GM21423 (cell line): Measurements from ENCODE around the gene SLCO2A1.

Experiments used
- ATAC-seq: cut with Tn5 transposase; IDR thresholded peaks from one replicate; pipeline ENCODE4 v1.9.1; 2021; ENCODE audit warnings: mild to moderate bottlenecking, moderate library complexity; ENCODE audit not compliant: unreplicated experiment

SLCO2A1 gene

DNA sequence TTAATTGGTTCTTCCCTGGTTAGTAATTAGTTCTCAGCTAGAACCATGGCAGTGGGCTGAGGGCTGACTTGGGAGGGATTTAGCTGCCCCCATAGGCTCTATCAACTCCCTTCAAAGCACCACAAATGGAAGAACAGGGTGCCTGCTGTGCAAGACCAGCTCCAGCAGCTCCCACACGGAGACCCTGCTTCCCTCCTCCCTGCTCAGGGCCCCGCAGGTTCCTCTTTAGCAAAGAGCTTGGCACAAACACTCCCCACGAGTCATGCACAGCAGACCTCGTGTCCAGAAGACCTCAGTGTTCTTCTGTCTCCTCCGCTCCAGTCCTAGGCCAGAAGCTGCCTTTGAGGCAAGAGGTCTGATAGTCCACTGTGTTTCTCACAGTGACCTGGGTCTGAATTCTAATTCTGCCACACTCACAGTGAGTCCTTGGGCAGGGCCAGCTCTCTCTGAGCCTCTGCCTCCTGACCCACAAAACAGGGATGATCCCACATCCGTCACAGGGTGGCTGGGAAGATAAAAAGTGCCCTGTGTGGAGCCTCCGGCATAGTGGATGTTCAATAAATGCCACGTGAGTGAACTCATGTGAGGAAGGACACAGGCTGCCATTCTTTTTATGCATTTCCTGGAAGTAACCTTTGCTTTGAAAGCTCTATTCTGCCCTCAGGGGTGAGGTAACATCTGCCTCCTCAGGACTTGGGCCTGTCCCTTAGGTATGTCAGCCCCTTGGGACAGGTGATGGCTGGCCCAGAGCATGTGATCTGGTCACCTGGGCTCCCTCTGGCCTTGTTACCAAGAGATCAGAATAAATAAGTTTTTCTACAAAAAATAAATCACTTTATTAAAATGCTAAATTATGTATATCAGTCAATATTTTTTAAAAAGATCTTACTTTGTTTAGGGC lies 141.7 kb downstream of the SLCO2A1 start:
- no peak for ATAC-seq

GRCh38 chr3:133887074-133887802 lies 142.5 kb downstream of the SLCO2A1 start:
- no peak for ATAC-seq

- no peak for ATAC-seq
Measured at GRCh38 chr3:133886031-133886722, 143.5 kb downstream of the SLCO2A1 start.

DNA sequence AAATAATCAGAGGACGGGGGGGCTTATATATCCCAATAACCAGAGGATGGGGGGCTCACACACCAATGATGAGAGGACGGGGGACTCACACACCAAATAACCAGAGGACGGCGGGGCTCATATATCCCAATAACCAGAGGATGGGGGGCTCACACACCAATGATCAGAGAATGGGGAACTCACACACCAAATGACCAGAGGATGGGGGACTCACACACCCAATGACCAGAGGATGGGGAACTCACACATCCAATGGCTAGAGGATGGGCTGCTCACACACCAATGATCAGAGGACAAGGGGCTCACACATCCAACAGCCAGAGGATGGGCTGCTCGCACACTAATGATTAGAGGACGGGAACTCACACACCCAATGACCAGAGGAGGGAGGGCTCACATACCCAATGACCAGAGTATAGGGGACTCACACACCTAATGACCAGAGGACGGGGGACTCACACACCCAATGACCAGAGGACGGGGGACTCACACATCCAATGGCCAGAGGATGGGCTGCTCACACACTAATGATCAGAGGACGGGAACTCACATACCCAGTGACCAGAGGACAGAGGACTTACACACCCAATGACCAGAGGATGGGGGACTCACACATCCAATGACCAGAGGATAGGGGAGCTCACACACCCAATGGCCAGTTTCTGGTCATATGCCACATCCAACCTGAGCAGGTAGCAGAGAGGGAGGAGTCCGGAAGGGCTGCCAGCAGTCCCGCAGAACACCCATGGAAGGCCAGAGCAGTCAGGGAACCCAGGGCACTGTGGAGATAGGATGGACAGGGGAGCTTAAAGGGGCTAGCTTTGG lies 144.6 kb downstream of the SLCO2A1 start:
- no peak for ATAC-seq

DNA sequence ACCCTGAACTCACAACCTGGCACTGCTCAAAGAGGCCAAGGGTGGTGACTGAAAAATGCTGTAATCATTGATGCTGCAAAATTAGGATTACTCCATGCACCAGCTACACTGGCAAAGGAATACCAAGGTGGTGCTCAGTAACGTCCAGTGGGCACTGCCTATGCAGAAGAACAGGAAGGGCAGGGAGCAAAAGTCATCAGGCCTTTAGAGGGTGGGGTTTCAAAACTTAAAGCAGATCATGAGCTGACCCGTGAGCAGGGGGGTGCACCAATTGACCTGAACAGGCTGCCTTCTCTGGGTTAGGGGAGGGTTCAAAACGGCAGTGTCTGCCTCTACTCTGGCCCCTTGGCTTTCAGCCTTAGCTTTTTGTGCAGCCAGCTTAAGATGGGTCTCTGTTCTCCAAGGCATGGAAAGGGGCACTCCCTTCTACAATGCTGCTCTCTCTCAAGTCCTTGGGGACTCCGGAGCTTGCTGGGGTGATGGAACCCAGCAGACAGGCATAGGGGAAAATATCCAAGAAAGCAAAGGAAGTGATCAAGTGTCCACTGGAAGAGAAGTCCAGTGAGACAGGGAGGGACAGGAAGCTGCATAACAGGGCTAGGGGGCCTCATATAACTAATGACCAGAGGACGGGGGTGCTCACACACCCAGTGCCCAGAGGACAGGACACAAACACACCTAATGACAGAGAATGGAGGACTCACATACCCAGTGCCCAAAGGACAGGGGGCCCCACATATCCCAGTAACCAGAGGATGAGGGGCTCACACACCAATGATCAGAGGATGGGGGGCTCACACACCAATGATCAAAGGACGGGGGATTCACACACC lies 145.5 kb downstream of the SLCO2A1 start:
- ATAC-seq = no peak

DNA sequence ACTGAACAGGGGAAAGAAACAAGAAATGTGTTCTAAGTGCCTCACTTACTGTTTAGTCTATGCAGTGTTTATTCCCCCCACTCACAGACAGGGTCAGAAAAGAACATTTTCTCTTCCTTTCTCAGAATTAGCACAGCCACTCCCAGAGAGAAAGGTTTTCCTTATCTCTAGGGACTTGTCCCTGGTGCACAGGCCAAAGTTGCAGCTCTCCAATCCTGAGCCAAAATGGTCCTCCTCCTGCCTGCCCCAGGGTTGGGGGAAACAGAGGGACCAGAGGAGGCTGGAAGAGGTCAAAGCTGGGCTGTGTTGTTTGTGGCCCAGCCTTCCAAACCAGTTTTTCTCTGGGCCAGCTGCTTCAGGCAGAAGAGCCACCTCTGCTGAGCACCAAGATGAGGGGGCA lies 146.1 kb downstream of the SLCO2A1 start:
- ATAC-seq = no peak

DNA sequence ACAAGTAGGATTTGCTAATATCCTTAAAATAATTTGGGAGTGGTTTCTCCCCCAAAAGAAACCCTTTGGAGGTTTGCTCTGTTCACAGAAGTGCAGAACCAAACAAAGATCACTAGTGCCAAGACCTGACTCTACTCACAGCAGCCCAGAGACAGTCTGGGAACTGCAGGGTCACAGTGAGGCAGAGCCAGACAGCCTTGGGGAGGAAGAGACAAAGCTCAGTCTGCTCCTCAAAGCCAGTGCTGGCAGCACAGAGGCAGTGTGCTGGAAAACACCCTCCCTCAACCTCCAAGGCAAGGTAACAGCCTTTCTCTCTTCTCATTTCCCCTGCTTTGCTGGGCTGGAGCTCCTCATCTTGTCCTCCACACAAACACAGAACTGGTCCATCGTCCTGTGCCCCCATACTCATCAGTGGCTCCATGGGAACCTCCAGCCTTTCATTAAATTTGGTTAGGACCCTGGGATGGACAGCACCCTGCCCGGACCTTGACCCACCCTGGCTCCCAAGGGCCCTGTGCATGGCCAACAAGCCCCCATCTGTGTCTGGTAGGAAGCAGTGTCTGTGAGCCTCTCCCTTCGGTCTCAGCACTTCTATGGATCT lies 146.6 kb downstream of the SLCO2A1 start:
- ATAC-seq = no peak

- ATAC-seq = no peak
Measured at GRCh38 chr3:133881939-133882825, 147.5 kb downstream of the SLCO2A1 start.

- ATAC-seq = no peak
Measured at GRCh38 chr3:133881492-133881891, 148.2 kb downstream of the SLCO2A1 start.

- ATAC-seq = no peak
Measured at GRCh38 chr3:133880886-133881455, 148.8 kb downstream of the SLCO2A1 start.

- no peak for ATAC-seq
Measured at GRCh38 chr3:133880287-133880686, 149.4 kb downstream of the SLCO2A1 start.

- no peak for ATAC-seq
Measured at GRCh38 chr3:133878518-133878917, 151.2 kb downstream of the SLCO2A1 start.
